HG03565 (cell line): ENCODE data around the gene ABCC1.
"Not testable (repeated sequence)": the region's sequence is repeated elsewhere in the genome, so short reads cannot be mapped to it uniquely, and the experiment has no call there.

ENCODE experiments used
- ATAC-seq: cut with Tn5 transposase; IDR thresholded peaks from one replicate; pipeline ENCODE4 v1.9.1; 2021; ENCODE audit warnings: mild to moderate bottlenecking, moderate library complexity; ENCODE audit not compliant: unreplicated experiment

ABCC1 gene

GRCh38 chr16:16148755-16149154, 199.3 kb downstream of the ABCC1 start:
- no peak for ATAC-seq

GRCh38 chr16:16149710-16150116, 200.3 kb downstream of the ABCC1 start:
- no peak for ATAC-seq

DNA sequence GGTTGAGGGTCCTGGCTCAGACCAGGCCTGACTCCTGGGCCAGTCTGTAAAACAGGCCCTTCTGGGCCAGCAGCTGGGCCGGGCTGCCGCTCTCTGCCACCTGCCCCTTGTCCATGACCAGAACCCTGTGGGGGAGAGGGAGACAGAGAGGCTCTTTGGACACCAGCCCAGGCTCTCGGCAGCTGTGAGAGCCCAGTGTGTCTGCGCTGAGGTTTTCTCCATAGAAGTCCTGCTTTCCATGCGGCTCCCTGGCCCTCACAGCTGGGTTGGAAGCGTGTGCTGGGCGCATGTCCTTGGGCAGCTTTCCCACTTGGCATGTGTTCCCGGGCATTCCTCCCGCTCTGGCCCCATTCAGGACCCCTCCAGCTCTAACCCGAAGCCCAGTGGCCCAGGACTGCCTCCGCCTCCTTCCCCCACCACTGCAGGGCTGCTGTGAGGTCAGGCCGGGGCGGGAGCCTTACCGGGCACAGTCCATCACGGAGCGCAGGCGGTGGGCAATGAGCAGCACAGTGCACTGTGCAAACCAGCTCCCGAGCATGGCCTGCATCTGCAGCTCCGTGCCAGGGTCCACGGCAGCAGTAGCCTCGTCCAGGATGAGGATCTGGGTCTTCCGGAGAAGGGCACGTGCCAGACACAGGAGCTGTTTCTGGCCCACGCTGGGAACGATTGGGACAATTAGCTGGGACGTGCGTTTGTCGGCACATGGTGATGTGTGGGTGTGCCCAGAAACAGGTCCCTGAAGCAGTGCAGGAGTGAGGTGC, 200.9 kb downstream of the ABCC1 start:
- no peak for ATAC-seq

- no peak for ATAC-seq
Measured at GRCh38 chr16:16150878-16151152, 201.4 kb downstream of the ABCC1 start.

GRCh38 chr16:16151315-16151714, 201.9 kb downstream of the ABCC1 start:
- no peak for ATAC-seq

DNA sequence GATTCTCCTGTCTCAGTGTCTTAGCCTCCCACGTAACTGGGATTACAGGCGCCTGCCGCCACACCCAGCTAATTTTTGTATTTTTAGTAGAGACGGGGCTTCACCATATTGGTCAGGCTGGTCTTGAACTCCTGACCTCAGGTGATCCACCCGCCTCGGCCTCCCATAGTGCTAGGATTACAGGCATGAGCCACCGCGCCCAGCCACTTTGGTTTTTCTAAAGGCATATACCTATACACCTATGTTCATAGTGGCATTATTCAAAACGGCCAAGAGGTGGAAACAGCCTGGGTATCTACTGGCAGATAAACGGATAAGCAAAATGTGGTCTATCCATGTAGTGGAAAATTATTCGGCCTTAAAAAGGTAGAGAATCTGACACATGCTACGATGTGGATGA, 203.6 kb downstream of the ABCC1 start:
- not testable (repeated sequence) for ATAC-seq

DNA sequence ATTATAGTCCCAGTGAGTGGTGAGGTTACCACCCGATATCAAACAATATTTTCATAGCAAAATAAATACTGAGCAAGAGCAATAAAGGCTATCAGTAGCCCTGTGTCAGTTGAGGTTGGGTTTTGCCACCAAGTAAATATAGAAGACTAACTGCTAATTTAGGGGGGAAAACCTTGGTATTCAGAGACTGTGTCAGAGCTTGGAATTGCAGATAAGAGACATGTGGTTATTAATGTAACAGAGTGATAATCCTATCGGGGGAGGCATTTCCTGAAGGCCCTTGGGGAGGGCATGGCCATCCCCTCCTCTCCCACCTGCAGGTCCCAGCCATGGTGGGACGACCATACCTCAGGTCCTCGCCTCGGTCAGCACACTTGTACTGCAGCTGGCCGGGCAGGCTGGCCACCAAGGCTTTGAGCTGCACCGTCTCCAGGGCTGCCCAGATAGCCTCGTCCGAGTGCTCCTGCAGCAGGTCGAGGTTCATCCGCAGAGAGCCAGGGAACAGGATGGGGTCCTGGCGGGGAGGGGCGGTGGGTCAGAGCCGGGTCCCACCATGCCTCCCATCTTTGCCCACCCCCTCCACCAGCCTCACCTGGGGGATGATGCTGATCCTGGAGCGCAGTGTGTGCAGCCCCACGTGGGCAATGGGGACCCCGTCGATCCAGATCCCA, 205.0 kb downstream of the ABCC1 start:
- ATAC-seq = no peak

- ATAC-seq = no peak
Measured at GRCh38 chr16:16155234-16155633, 205.8 kb downstream of the ABCC1 start.

- ATAC-seq = no peak
Measured at GRCh38 chr16:16157166-16157565, 207.8 kb downstream of the ABCC1 start.

DNA sequence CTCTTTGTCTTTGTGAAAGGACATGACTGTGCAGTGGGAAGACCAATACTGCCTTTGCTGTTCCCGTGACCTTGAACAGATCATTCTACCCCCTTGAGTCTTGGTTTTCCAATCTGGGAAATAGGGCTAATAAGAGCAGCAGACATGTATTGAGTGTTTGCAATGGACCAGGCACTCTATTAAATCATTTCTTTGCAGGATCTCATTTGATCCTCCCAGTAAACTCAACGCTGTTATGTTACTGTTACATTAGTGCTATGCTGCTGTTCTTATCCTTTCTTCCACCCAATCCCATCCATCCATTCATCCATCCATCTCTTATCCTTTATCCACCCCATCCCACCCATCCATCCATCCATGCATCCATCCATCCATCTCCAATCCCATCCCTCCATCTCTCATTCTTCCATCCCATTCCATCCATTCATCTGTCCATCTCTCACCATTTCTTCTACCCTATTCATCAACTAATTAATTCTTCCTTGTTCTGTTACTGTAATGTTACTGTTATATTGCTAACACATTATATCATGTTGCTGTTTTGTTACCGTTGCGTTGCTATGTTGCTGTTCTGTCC, 208.8 kb downstream of the ABCC1 start:
- no peak for ATAC-seq

DNA sequence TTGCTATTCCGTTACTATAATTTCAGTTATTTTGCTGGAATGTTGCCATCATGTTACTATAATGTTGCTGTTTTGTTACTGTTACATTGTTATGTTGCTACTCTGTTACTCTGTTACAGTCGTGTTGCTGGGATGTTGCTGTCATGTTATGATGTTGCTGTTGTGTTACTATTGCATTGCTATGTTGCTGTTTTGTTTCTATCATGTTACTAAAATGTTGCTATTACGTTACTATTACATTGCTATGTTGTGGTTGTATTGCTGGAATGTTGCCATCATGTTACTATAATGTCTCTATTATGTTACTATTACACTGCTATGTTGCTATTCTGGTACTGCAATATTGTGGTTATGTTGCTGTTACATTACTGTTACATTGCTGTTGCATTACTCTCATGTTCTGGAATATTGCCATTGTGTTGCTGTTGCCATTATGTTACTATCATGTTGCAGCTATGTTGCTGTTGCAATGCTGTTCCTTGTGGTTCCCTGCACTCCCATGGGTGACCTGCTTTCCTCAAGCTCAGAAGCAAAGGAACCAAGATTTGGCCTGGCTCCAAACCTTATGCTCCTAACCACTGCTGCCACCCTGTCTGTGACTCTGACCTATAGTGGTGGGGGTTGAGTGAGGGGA, 209.4 kb downstream of the ABCC1 start:
- ATAC-seq = no peak

DNA sequence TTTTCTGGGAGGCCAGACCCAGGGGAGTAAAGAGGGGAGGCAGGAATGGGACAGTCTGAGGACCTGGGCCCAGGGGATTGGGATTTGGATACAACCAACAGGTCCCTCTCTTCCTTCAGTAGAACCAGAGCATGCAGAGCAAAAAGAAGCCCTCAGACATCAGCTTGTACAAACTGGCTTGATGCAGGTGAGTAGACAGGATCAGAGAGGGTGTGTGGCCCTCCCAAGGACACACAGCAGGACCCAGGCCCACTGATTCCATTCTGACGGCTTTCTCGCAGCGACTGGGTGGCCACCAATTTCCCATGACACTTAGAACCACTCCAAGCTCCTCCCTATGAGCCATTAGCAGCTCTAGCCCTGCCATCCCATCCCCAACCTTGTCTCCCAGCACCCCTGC, 210.2 kb downstream of the ABCC1 start:
- no peak for ATAC-seq

DNA sequence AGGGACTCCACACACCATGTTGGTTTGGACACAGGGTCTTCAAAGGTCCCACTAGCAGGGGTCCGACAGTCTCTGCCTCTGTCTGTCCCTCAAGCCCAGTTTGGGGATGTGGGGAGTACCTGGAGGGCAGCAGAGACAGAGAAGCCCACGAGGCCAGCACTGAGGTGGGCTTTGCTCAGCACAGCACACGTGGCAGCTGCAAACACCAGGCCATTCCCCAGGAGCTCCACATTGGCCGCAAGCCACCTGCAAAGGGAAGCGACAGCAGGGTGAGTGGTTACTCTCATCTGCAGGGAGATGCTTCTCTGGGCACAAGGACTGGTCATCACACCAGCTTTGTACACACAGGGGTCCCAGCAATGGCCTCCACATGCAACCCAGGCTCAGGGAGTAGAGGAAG, 211.9 kb downstream of the ABCC1 start:
- ATAC-seq = no peak

- not testable (repeated sequence) for ATAC-seq
Measured at GRCh38 chr16:16161840-16162239, 212.4 kb downstream of the ABCC1 start.

GRCh38 chr16:16162591-16162990, 213.2 kb downstream of the ABCC1 start:
- ATAC-seq = no peak

DNA sequence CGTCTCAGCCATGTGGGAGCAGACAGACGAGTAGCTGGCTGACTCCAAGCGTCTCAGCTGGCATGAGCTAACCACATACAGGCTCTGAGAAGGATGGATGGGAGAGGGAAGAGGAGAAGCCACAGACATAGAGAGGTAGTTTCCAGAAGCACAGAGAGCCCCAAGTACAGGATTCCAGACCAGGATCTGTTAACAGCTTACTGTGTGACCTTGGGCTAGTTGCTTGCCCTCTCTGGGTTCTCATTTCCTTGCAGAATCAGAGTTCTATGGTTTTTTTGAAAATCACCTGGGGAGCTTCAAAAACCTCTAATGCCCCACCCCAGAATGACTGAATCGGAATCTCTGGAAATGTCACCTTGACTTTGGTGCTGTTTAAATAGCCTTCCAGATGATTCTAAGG, 213.7 kb downstream of the ABCC1 start:
- no peak for ATAC-seq

- ATAC-seq = no peak
Measured at GRCh38 chr16:16163571-16163970, 214.2 kb downstream of the ABCC1 start.

GRCh38 chr16:16164243-16164642, 214.8 kb downstream of the ABCC1 start:
- no peak for ATAC-seq

DNA sequence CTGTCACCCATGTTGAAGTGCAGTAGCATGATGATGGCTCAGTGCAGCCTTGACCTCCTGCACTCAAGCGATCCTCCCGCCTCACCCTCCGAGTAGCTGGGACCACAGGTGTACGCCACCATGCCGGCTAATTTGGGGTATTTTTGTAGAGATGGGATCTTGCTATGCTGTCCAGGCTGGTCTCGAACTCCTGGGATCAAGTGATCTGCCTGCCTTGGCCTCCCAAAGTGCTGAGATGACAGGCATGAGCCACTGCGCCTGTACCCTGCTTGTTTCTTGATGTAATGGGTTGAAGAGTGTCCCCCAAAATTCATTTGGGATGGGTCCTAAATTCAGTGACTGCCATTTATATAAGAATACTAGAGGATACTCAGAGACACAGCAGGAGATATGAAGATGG, 216.7 kb downstream of the ABCC1 start:
- ATAC-seq = no peak

- no peak for ATAC-seq
Measured at GRCh38 chr16:16166949-16167348, 217.5 kb downstream of the ABCC1 start.

DNA sequence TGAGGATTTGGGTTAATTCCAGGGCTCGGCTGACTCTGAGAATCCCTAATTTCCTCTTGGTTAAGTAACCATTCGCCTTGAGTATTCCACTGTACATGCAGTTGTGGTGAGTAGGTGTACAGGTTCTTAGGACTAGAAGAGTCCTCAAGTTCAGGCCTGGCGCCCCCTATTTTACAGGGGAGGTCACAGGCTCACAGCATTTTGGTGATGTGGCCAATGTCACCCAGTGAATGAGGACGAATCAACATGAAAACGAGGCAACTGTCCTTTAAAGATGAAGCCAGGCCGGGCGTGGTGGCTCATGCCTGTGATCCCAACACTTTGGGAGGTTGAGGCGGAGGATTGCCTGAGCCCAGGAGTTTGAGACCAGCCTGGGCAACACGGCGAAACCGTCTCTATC, 218.5 kb downstream of the ABCC1 start:
- no peak for ATAC-seq

- ATAC-seq = no peak
Measured at GRCh38 chr16:16168431-16168830, 219.0 kb downstream of the ABCC1 start.
